PC-3 (cell line): ENCODE data around the gene MYL9. TPM values are rescaled to one million over a fixed set of nuclear protein-coding genes. Genes with fewer than 3 reads are reported as not detected.

Source experiments
- ATAC-seq: fragments of 200-7000 bp; cut with Tn5 transposase; 2 replicates; pipeline ENCODE4 v1.9.1; 2020; ENCODE audit warnings: mild to moderate bottlenecking, moderate library complexity
- BruUV-seq: library from RNA; stranded (reverse); fragments of 400-500 nt; replicated peaks from 2 replicates; lab custom pipeline; 2021; lab: Mats Ljungman, UMichigan
- CTCF ChIA-PET: fragments of 300-600 bp; sonication (Branson Sonifier 250); formaldehyde crosslinking; loops from one replicate; lab custom pipeline; 2022; ENCODE audit warnings: antibody characterized with exemption; lab: Charles Lee
- POLR2A ChIA-PET: fragments of 300-600 bp; sonication (Branson Sonifier 250); formaldehyde crosslinking; loops from one replicate; lab custom pipeline; 2022; ENCODE audit warnings: antibody characterized with exemption; ENCODE audit not compliant: unreplicated experiment; lab: Charles Lee
- DNase-seq: peaks from one replicate; pipeline ENCODE4 v3.0.0-alpha.2; 2015
- H2AFZ ChIP-seq: fragments of 300-600 bp; sonication (generic); 2 replicates; pipeline ENCODE4 v1.6.0; 2016; ENCODE audit warnings: antibody characterized with exemption, low read length
- H3F3A ChIP-seq: fragments of 300-600 bp; sonication (generic); one replicate; pipeline ENCODE4 v1.6.0; 2017; ENCODE audit warnings: antibody characterized with exemption, low read length, control low read depth, mild to moderate bottlenecking; ENCODE audit not compliant: unreplicated experiment
- H3K27ac ChIP-seq: fragments of 300-600 bp; sonication (generic); 2 replicates; pipeline ENCODE4 v1.5.1; 2016; ENCODE audit warnings: mild to moderate bottlenecking, low read length
- H3K27me3 ChIP-seq: fragments of 300-600 bp; sonication (generic); 2 replicates; pipeline ENCODE4 v1.6.1; 2016; ENCODE audit warnings: low read length, mixed read lengths
- H3K36me3 ChIP-seq: fragments of 300-600 bp; sonication (generic); 2 replicates; pipeline ENCODE4 v1.6.1; 2016; ENCODE audit warnings: low read depth, mixed run types, low read length, mixed read lengths
- H3K4me1 ChIP-seq: fragments of 300-600 bp; sonication (generic); 2 replicates; pipeline ENCODE4 v1.5.1; 2016; ENCODE audit warnings: low read length; ENCODE audit not compliant: insufficient read depth
- H3K4me2 ChIP-seq: fragments of 300-600 bp; sonication (generic); 2 replicates; pipeline ENCODE4 v1.6.0; 2016; ENCODE audit warnings: low read length
- H3K4me3 ChIP-seq: fragments of 300-600 bp; sonication (generic); 2 replicates; pipeline ENCODE4 v1.5.1; 2016; ENCODE audit warnings: mild to moderate bottlenecking, low read length, mixed read lengths
- H3K79me2 ChIP-seq: fragments of 300-600 bp; sonication (generic); 2 replicates; pipeline ENCODE4 v1.6.1; 2017; ENCODE audit warnings: low read length, mixed read lengths
- H3K9ac ChIP-seq: fragments of 300-600 bp; sonication (generic); 2 replicates; pipeline ENCODE4 v1.6.0; 2016; ENCODE audit warnings: mild to moderate bottlenecking, low read length
- H3K9me2 ChIP-seq: fragments of 300-600 bp; sonication (generic); replicated peaks from 2 replicates; pipeline ENCODE4 v1.6.1; 2016; ENCODE audit warnings: mixed run types, low read length, mixed read lengths
- H3K9me3 ChIP-seq: fragments of 300-600 bp; sonication (generic); 2 replicates; pipeline ENCODE4 v1.6.1; 2016; ENCODE audit warnings: low read length, mixed read lengths
- H4K20me1 ChIP-seq: fragments of 300-600 bp; sonication (generic); 2 replicates; pipeline ENCODE4 v1.6.1; 2016; ENCODE audit warnings: low read length, mixed read lengths
- CTCF ChIP-seq: fragments of 300-600 bp; sonication (generic); conservative IDR thresholded peaks from 2 replicates; pipeline ENCODE4 v1.5.1; 2017; ENCODE audit warnings: antibody characterized with exemption, low read depth, mild to moderate bottlenecking, low read length
- EZH2 ChIP-seq: fragments of 300-600 bp; sonication (generic); IDR thresholded peaks from one replicate; pipeline ENCODE4 v1.6.1; 2017; ENCODE audit warnings: antibody characterized with exemption, mild to moderate bottlenecking, low read length; ENCODE audit not compliant: unreplicated experiment
- EZH2phosphoT487 ChIP-seq: fragments of 300-600 bp; sonication (generic); IDR thresholded peaks from 2 replicates; pipeline ENCODE4 v1.6.1; 2018; ENCODE audit warnings: mild to moderate bottlenecking, antibody characterized with exemption, low read length, borderline replicate concordance
- intact Hi-C: fragments of 100-400 bp; cut with micrococcal nuclease; formaldehyde crosslinking; loops from 2 replicates; pipeline ENCODE4 v1.9.0; 2023
- total RNA-seq: library from RNA; depleted of rRNA; stranded (reverse); fragments of >200 nt; gene quantifications from 2 replicates; pipeline ENCODE4 v1.2.3, GENCODE V29; 2014

MYL9 gene
- total RNA-seq, 1 experiment from 2014 or later, result 12.0 TPM

- H3K9me2 ChIP-seq, result no peaks in the 10 kb centered on the region
- H3K79me2 ChIP-seq, result no peaks in the 10 kb centered on the region
- no peak overlapping the region for H3K27ac ChIP-seq
- no peak for DNase-seq
- CTCF ChIA-PET, result no interaction called here
- H3K4me2 ChIP-seq, result no peak overlapping the region
- no peak for TF ChIP-seq EZH2phosphoT487
- no peak for TF ChIP-seq EZH2
- TF ChIP-seq CTCF, result no peak; the same call in 1 of the 2 replicates
- no peak overlapping the region for H2AFZ ChIP-seq
- peaks cover 46% of the 10 kb centered on the region for H3K36me3 ChIP-seq
- no peaks in the 10 kb centered on the region for H3K9me3 ChIP-seq
- no TSS peak for BruUV-seq
- no peaks in the 10 kb centered on the region for H3F3A ChIP-seq
- no peaks in the 10 kb centered on the region for H3K4me1 ChIP-seq
- ATAC-seq, result no peak
- H3K9ac ChIP-seq, result no peak overlapping the region
- H3K4me3 ChIP-seq, result no peak overlapping the region
- H3K27me3 ChIP-seq, result no peaks in the 10 kb centered on the region
- intact Hi-C loops, result no loop called here
- POLR2A ChIA-PET, result no interaction called here
- peaks cover 5% of the 10 kb centered on the region; the same call in 1 of the 2 replicates for H4K20me1 ChIP-seq
Measured at GRCh38 chr20:36504295-36504694, 37.0 kb upstream of the MYL9 start.

- BruUV-seq, result no TSS peak
- H3K4me3 ChIP-seq, result no peak overlapping the region
- H4K20me1 ChIP-seq, result peaks cover 5% of the 10 kb centered on the region; the same call in 1 of the 2 replicates
- intact Hi-C loops, result no loop called here
- CTCF ChIA-PET, result interaction anchor here (0.6 to 1.0 kb wide), 3 partner anchors 10 to 393 kb away, joined by 4 to 9 read pairs (median 4); no protein-coding TSS in a partner anchor
- DNase-seq (peak; percentile 42), ATAC-seq (peak; percentile 77)
- H3K9me3 ChIP-seq, result no peaks in the 10 kb centered on the region
- no peak overlapping the region for H2AFZ ChIP-seq
- no peaks in the 10 kb centered on the region for H3F3A ChIP-seq
- no peak overlapping the region for H3K27ac ChIP-seq
- H3K9me2 ChIP-seq, result no peaks in the 10 kb centered on the region
- no peak for TF ChIP-seq EZH2phosphoT487
- no peak for TF ChIP-seq EZH2
- TF ChIP-seq CTCF, result peak; percentile 67
- no peak overlapping the region for H3K9ac ChIP-seq
- POLR2A ChIA-PET, result no interaction called here
- H3K36me3 ChIP-seq, result peaks cover 38% of the 10 kb centered on the region
- H3K4me1 ChIP-seq, result no peaks in the 10 kb centered on the region
- H3K79me2 ChIP-seq, result no peaks in the 10 kb centered on the region
- no peak overlapping the region for H3K4me2 ChIP-seq
- no peaks in the 10 kb centered on the region for H3K27me3 ChIP-seq
Measured at GRCh38 chr20:36506253-36506652, 35.1 kb upstream of the MYL9 start.

GRCh38 chr20:36507746-36508145 is 33.6 kb upstream of the MYL9 start:
- peaks cover 5% of the 10 kb centered on the region; the same call in 1 of the 2 replicates for H4K20me1 ChIP-seq
- POLR2A ChIA-PET, result no interaction called here
- H3K9me3 ChIP-seq, result no peaks in the 10 kb centered on the region
- H3K36me3 ChIP-seq, result peaks cover 34% of the 10 kb centered on the region
- no peak overlapping the region for H3K9ac ChIP-seq
- intact Hi-C loops, result no loop called here
- no peak overlapping the region for H3K4me2 ChIP-seq
- H3K27ac ChIP-seq, result no peak overlapping the region
- H3K4me1 ChIP-seq, result no peaks in the 10 kb centered on the region
- no peaks in the 10 kb centered on the region for H3K27me3 ChIP-seq
- DNase-seq (peak; percentile 46), ATAC-seq (peak; percentile 29; the same call in 1 of the 2 replicates)
- H3K79me2 ChIP-seq, result no peaks in the 10 kb centered on the region
- TF ChIP-seq EZH2phosphoT487, result no peak
- TF ChIP-seq CTCF, result no peak
- TF ChIP-seq EZH2, result no peak
- H3K9me2 ChIP-seq, result no peaks in the 10 kb centered on the region
- H3F3A ChIP-seq, result no peaks in the 10 kb centered on the region
- no peak overlapping the region for H3K4me3 ChIP-seq
- no peak overlapping the region for H2AFZ ChIP-seq
- CTCF ChIA-PET, result no interaction called here
- no TSS peak for BruUV-seq
